Sigmoid colon (tissue), 4 donors: ENCODE data around the gene YPEL5.

Experiments used
- EP300 ChIP-seq, 4 donors: sonication (generic); formaldehyde crosslinking; IDR thresholded peaks; one replicate each; pipeline ENCODE4 v1.6.1; 2017; ENCODE audit warnings: antibody characterized with exemption in 4 of 4
- POLR2A ChIP-seq, 2 donors: fragments of 450-650 bp; IDR thresholded peaks; one replicate each; pipeline ENCODE4 v1.6.1; 2016; ENCODE audit warnings: antibody characterized with exemption in 2 of 2, mild to moderate bottlenecking in 2 of 2, moderate library complexity in 2 of 2
- TF ChIP-seq, protein P1 (sequence below), 4 experiments: fragments of 450-650 bp in 3 of 4; fragments of 200-600 bp in 1 of 4; IDR thresholded peaks; one replicate each; pipeline ENCODE4 v1.5.1; 2016 to 2019; ENCODE audit warnings: antibody characterized with exemption in 4 of 4, mild to moderate bottlenecking in 3 of 4, moderate library complexity in 2 of 4

- TF ChIP-seq POLR2A (IDR thresholded peaks at IDR 0.05) (no peak), EP300 (IDR thresholded peaks at IDR 0.05) (no peak)
- TF ChIP-seq, protein P1, sequence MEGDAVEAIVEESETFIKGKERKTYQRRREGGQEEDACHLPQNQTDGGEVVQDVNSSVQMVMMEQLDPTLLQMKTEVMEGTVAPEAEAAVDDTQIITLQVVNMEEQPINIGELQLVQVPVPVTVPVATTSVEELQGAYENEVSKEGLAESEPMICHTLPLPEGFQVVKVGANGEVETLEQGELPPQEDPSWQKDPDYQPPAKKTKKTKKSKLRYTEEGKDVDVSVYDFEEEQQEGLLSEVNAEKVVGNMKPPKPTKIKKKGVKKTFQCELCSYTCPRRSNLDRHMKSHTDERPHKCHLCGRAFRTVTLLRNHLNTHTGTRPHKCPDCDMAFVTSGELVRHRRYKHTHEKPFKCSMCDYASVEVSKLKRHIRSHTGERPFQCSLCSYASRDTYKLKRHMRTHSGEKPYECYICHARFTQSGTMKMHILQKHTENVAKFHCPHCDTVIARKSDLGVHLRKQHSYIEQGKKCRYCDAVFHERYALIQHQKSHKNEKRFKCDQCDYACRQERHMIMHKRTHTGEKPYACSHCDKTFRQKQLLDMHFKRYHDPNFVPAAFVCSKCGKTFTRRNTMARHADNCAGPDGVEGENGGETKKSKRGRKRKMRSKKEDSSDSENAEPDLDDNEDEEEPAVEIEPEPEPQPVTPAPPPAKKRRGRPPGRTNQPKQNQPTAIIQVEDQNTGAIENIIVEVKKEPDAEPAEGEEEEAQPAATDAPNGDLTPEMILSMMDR (IDR thresholded peaks at IDR 0.05) = no peak
Observed at GRCh38 chr2:30172627-30173026, 25.8 kb downstream of the YPEL5 start.
